Measurements from ENCODE around the gene MICAL3.

Gene MICAL3

GRCh38 chr22:17785185-17786184 is 238.9 kb downstream of the MICAL3 start:
- DNase-seq (ENCODE audit: low read depth): peak; percentile 44
- TF ChIP-seq CTCF (conservative IDR thresholded peaks at IDR 0.05; ENCODE audit: low read length): peak; percentile 74
- H3K4me3 ChIP-seq (ENCODE audit: low read length): no peak overlapping the region

- TF ChIP-seq CTCF (conservative IDR thresholded peaks at IDR 0.05; ENCODE audit: low read length): no peak
These were observed 239.6 kb downstream of the MICAL3 start for GRCh38 chr22:17784776-17785175.

GRCh38 chr22:17783773-17784480 is 240.4 kb downstream of the MICAL3 start:
- H3K4me3 ChIP-seq (ENCODE audit: low read length): no peak overlapping the region
- no peak for DNase-seq (ENCODE audit: low read depth)
- TF ChIP-seq CTCF (conservative IDR thresholded peaks at IDR 0.05; ENCODE audit: low read length): no peak

More at GRCh38 chr22:17784776-17785175, 239.6 kb downstream of the MICAL3 start:
- H3K4me3 ChIP-seq (ENCODE audit: low read length): no peak overlapping the region
- DNase-seq (ENCODE audit: low read depth): no peak

GRCh38 chr22:17783312-17783711 is 241.0 kb downstream of the MICAL3 start:
- TF ChIP-seq CTCF (conservative IDR thresholded peaks at IDR 0.05; ENCODE audit: low read length): no peak
- DNase-seq (ENCODE audit: low read depth): no peak

GRCh38 chr22:17782621-17783020 is 241.7 kb downstream of the MICAL3 start:
- TF ChIP-seq CTCF (conservative IDR thresholded peaks at IDR 0.05; ENCODE audit: low read length): no peak
- H3K4me3 ChIP-seq (ENCODE audit: low read length): no peak overlapping the region
- DNase-seq (ENCODE audit: low read depth): no peak

More at GRCh38 chr22:17783312-17783711, 241.0 kb downstream of the MICAL3 start:
- H3K4me3 ChIP-seq (ENCODE audit: low read length): no peak overlapping the region

GRCh38 chr22:17782158-17782557 is 242.2 kb downstream of the MICAL3 start:
- TF ChIP-seq CTCF (conservative IDR thresholded peaks at IDR 0.05; ENCODE audit: low read length): no peak
- DNase-seq (ENCODE audit: low read depth): no peak
- H3K4me3 ChIP-seq (ENCODE audit: low read length): no peak overlapping the region
